ENCODE results near the gene TRIM24. TPM values are rescaled to one million over a fixed set of nuclear protein-coding genes. Genes with fewer than 3 reads are reported as not detected.

Gene TRIM24
- total RNA-seq, 2 experiments from 2014 or later, result 14.1 to 16.0 TPM

- intact Hi-C loops (cut with DNase I, micrococcal nuclease), result loop anchor here (10.0 kb wide), 2 partner anchors 396 to 636 kb away; partner anchors contain the start of gene ZC3HAV1 (in 1 of the 2)
Observed at GRCh38 chr7:138468244-138469123, 8.4 kb downstream of the TRIM24 start.

GRCh38 chr7:138470391-138471157 lies 10.5 kb downstream of the TRIM24 start:
- Mint-ChIP-seq H3K27ac (no peak overlapping the region), H3K4me3 (no peak overlapping the region), H3K4me1 (ENCODE audit: low read depth) (peaks cover 65% of the 10 kb centered on the region), H3K36me3 (ENCODE audit: low read depth) (no peaks in the 10 kb centered on the region), H3K9me3 (no peaks in the 10 kb centered on the region), H3K27me3 (no peaks in the 10 kb centered on the region)
- no peak for DNase-seq
- H3K27ac ChIP-seq (ENCODE audit: low read depth in 1 of 2, low read length in 2 of 2), result no peak overlapping the region
- ChIA-PET POLR2A (interaction anchor here (1.8 kb wide), 1 partner anchor 9 kb away, joined by 6 read pairs; no protein-coding TSS in a partner anchor), CTCF (no interaction called here)
- no peaks in the 10 kb centered on the region for H3K36me3 ChIP-seq (ENCODE audit: insufficient read depth, low read length)
- TF ChIP-seq CTCF (IDR thresholded peaks at IDR 0.05), result no peak
- no peak for ATAC-seq (ENCODE audit: poor library complexity)
- no peak overlapping the region for H3K4me3 ChIP-seq (ENCODE audit: low read length)
- intact Hi-C loops (cut with DNase I, micrococcal nuclease), result no loop called here
- H3K27me3 ChIP-seq (ENCODE audit: control insufficient read depth in 1 of 2, insufficient read depth in 2 of 2, low read length in 2 of 2), result no peaks in the 10 kb centered on the region
- H3K9me3 ChIP-seq (ENCODE audit: control insufficient read depth in 1 of 2, insufficient read depth in 1 of 2, low read length in 2 of 2), result no peaks in the 10 kb centered on the region
- no peaks in the 10 kb centered on the region for H3K4me1 ChIP-seq (ENCODE audit: insufficient read depth, low read length)

More at GRCh38 chr7:138468244-138469123, 8.4 kb downstream of the TRIM24 start:
- ChIA-PET POLR2A (interaction anchor here (1.2 kb wide), 1 partner anchor 10 kb away, joined by 4 read pairs; no protein-coding TSS in a partner anchor), CTCF (no interaction called here)
- Mint-ChIP-seq H3K36me3 (ENCODE audit: low read depth) (no peaks in the 10 kb centered on the region), H3K4me3 (no peak overlapping the region), H3K4me1 (ENCODE audit: low read depth) (peaks cover 60% of the 10 kb centered on the region), H3K27ac (no peak overlapping the region), H3K27me3 (no peaks in the 10 kb centered on the region), H3K9me3 (no peaks in the 10 kb centered on the region)
- no peak for TF ChIP-seq CTCF (IDR thresholded peaks at IDR 0.05)
- H3K27ac ChIP-seq (ENCODE audit: low read depth in 1 of 2, low read length in 2 of 2), result no peak overlapping the region
- no peak for DNase-seq
- no peak overlapping the region for H3K4me3 ChIP-seq (ENCODE audit: low read length)
- no peaks in the 10 kb centered on the region for H3K36me3 ChIP-seq (ENCODE audit: insufficient read depth, low read length)
- H3K9me3 ChIP-seq (ENCODE audit: control insufficient read depth in 1 of 2, insufficient read depth in 1 of 2, low read length in 2 of 2), result no peaks in the 10 kb centered on the region
- ATAC-seq (ENCODE audit: poor library complexity), result no peak
- no peaks in the 10 kb centered on the region for H3K27me3 ChIP-seq (ENCODE audit: control insufficient read depth in 1 of 2, insufficient read depth in 2 of 2, low read length in 2 of 2)
- no peaks in the 10 kb centered on the region for H3K4me1 ChIP-seq (ENCODE audit: insufficient read depth, low read length)

GRCh38 chr7:138472292-138473079 lies 12.4 kb downstream of the TRIM24 start:
- ATAC-seq (ENCODE audit: poor library complexity), result no peak
- Mint-ChIP-seq H3K4me3 (no peak overlapping the region), H3K27me3 (no peaks in the 10 kb centered on the region), H3K36me3 (ENCODE audit: low read depth) (no peaks in the 10 kb centered on the region), H3K27ac (no peak overlapping the region), H3K9me3 (no peaks in the 10 kb centered on the region), H3K4me1 (ENCODE audit: low read depth) (peaks cover 72% of the 10 kb centered on the region)
- DNase-seq, result no peak
- H3K36me3 ChIP-seq (ENCODE audit: insufficient read depth, low read length), result no peaks in the 10 kb centered on the region
- H3K9me3 ChIP-seq (ENCODE audit: control insufficient read depth in 1 of 2, insufficient read depth in 1 of 2, low read length in 2 of 2), result no peaks in the 10 kb centered on the region
- H3K27me3 ChIP-seq (ENCODE audit: control insufficient read depth in 1 of 2, insufficient read depth in 2 of 2, low read length in 2 of 2), result no peaks in the 10 kb centered on the region
- intact Hi-C loops (cut with DNase I, micrococcal nuclease), result no loop called here
- no peaks in the 10 kb centered on the region for H3K4me1 ChIP-seq (ENCODE audit: insufficient read depth, low read length)
- ChIA-PET CTCF (no interaction called here), POLR2A (no interaction called here)
- TF ChIP-seq CTCF (IDR thresholded peaks at IDR 0.05), result no peak
- H3K4me3 ChIP-seq (ENCODE audit: low read length), result no peak overlapping the region
- no peak overlapping the region for H3K27ac ChIP-seq (ENCODE audit: low read depth in 1 of 2, low read length in 2 of 2)
